ENCODE data around the gene SNAP91.
"Not testable (repeated sequence)": the region's sequence is repeated elsewhere in the genome, so short reads cannot be mapped to it uniquely, and the experiment has no call there.

DNA sequence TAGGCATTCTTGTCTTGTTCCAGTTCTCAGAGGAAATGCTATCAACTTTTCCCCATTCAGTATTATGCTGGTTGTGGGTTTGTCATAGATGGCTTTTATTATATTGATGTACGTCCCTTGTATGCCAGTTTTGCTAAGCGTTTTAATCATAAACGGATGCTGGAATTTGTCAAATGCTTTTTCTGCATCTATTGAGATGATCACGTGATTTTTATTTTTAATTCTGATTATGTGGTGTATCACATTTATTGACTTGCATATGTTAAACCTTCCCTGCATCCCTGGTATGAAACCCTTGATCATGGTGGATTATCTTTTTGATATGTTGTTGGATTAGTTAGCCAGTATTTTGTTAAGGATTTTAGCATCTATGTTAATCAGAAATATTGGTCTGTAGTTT lies 79.0 kb downstream of the SNAP91 start:
- TF ChIP-seq EZH2 (IDR thresholded peaks at IDR 0.05; ENCODE audit: low read length) = not testable (repeated sequence)
- TF ChIP-seq, protein P1, sequence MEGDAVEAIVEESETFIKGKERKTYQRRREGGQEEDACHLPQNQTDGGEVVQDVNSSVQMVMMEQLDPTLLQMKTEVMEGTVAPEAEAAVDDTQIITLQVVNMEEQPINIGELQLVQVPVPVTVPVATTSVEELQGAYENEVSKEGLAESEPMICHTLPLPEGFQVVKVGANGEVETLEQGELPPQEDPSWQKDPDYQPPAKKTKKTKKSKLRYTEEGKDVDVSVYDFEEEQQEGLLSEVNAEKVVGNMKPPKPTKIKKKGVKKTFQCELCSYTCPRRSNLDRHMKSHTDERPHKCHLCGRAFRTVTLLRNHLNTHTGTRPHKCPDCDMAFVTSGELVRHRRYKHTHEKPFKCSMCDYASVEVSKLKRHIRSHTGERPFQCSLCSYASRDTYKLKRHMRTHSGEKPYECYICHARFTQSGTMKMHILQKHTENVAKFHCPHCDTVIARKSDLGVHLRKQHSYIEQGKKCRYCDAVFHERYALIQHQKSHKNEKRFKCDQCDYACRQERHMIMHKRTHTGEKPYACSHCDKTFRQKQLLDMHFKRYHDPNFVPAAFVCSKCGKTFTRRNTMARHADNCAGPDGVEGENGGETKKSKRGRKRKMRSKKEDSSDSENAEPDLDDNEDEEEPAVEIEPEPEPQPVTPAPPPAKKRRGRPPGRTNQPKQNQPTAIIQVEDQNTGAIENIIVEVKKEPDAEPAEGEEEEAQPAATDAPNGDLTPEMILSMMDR (optimal IDR thresholded peaks at IDR 0.05 in 1 of 3, IDR thresholded peaks at IDR 0.05 in 1 of 3, conservative IDR thresholded peaks at IDR 0.05 in 1 of 3; ENCODE audit: extremely low read depth in 1 of 3, insufficient read depth in 2 of 3, low read length in 3 of 3) = not testable (repeated sequence)
